ENCODE data around the gene XPO5. TPM values are rescaled to one million over a fixed set of nuclear protein-coding genes. Genes with fewer than 3 reads are reported as not detected.

XPO5 gene
- total and polyA plus RNA-seq, 2 experiments from 2014 or later = 28.5 to 95.2 TPM

GRCh38 chr6:43493833-43494232 lies 82.0 kb downstream of the XPO5 start:
- Histone ChIP-seq H3K36me3 (ENCODE audit: insufficient read depth) (no peaks in the 10 kb centered on the region; the same call in 1 of the 2 replicates), H3K4me2 (no peak overlapping the region), H2AFZ (no peak overlapping the region), H3K27ac (ENCODE audit: low read depth) (no peak overlapping the region), H3K27me3 (ENCODE audit: insufficient read depth) (no peaks in the 10 kb centered on the region), H4K20me1 (replicated peaks; ENCODE audit: insufficient read depth) (peaks cover 10% of the 10 kb centered on the region), H3K4me1 (ENCODE audit: insufficient read depth) (peaks cover 16% of the 10 kb centered on the region), H3K4me3 (no peak overlapping the region), H3K9me2 (ENCODE audit: insufficient read depth) (no peaks in the 10 kb centered on the region), H3F3A (replicated peaks; ENCODE audit: low read depth) (no peaks in the 10 kb centered on the region), H3K79me2 (replicated peaks; ENCODE audit: insufficient read depth) (peaks cover 39% of the 10 kb centered on the region)
- Mint-ChIP-seq H3K9me3 (no peaks in the 10 kb centered on the region), H3K36me3 (ENCODE audit: low read depth) (peaks cover 10% of the 10 kb centered on the region), H3K27ac (no peak overlapping the region), H3K4me1 (peaks cover 39% of the 10 kb centered on the region), H3K27me3 (ENCODE audit: insufficient read depth, low read depth, poor library complexity) (peaks cover 7% of the 10 kb centered on the region), H3K4me3 (no peak overlapping the region; the same call in 2 of the 3 replicates)
- ATAC-seq = no peak
- no peak for TF ChIP-seq ETS1 (IDR thresholded peaks at IDR 0.05)
- no peak for TF ChIP-seq JUNB (IDR thresholded peaks at IDR 0.05; ENCODE audit: unreplicated experiment)
- TF ChIP-seq, protein P1, sequence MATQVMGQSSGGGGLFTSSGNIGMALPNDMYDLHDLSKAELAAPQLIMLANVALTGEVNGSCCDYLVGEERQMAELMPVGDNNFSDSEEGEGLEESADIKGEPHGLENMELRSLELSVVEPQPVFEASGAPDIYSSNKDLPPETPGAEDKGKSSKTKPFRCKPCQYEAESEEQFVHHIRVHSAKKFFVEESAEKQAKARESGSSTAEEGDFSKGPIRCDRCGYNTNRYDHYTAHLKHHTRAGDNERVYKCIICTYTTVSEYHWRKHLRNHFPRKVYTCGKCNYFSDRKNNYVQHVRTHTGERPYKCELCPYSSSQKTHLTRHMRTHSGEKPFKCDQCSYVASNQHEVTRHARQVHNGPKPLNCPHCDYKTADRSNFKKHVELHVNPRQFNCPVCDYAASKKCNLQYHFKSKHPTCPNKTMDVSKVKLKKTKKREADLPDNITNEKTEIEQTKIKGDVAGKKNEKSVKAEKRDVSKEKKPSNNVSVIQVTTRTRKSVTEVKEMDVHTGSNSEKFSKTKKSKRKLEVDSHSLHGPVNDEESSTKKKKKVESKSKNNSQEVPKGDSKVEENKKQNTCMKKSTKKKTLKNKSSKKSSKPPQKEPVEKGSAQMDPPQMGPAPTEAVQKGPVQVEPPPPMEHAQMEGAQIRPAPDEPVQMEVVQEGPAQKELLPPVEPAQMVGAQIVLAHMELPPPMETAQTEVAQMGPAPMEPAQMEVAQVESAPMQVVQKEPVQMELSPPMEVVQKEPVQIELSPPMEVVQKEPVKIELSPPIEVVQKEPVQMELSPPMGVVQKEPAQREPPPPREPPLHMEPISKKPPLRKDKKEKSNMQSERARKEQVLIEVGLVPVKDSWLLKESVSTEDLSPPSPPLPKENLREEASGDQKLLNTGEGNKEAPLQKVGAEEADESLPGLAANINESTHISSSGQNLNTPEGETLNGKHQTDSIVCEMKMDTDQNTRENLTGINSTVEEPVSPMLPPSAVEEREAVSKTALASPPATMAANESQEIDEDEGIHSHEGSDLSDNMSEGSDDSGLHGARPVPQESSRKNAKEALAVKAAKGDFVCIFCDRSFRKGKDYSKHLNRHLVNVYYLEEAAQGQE (IDR thresholded peaks at IDR 0.05; ENCODE audit: unreplicated experiment) = no peak
- no peak for TF ChIP-seq STAT1 (IDR thresholded peaks at IDR 0.05; ENCODE audit: unreplicated experiment)
- no peak for DNase-seq (ENCODE audit: low spot score)

GRCh38 chr6:43493230-43493629 lies 82.6 kb downstream of the XPO5 start:
- H3K79me2 ChIP-seq (replicated peaks; ENCODE audit: insufficient read depth) = peaks cover 45% of the 10 kb centered on the region
- no peak for ATAC-seq
- H3K4me2 ChIP-seq = no peak overlapping the region
- Mint-ChIP-seq H3K4me1 (peaks cover 39% of the 10 kb centered on the region), H3K36me3 (ENCODE audit: low read depth) (peaks cover 7% of the 10 kb centered on the region), H3K4me3 (no peak overlapping the region; the same call in 2 of the 3 replicates), H3K27me3 (ENCODE audit: insufficient read depth, low read depth, poor library complexity) (peaks cover 6% of the 10 kb centered on the region), H3K9me3 (no peaks in the 10 kb centered on the region), H3K27ac (no peak overlapping the region; the same call in 1 of the 2 replicates)
- TF ChIP-seq JUNB (IDR thresholded peaks at IDR 0.05; ENCODE audit: unreplicated experiment) (no peak), EZH2 (IDR thresholded peaks at IDR 0.05; ENCODE audit: low read depth, unreplicated experiment) (no peak), CREB1 (CRISPR knock-in tag; IDR thresholded peaks at IDR 0.05; ENCODE audit: low read depth) (no peak), EZH2phosphoT487 (IDR thresholded peaks at IDR 0.05; ENCODE audit: unreplicated experiment) (no peak), CTCF (conservative IDR thresholded peaks at IDR 0.05; ENCODE audit: low read depth in 2 of 2) (no peak), ZNF114 (CRISPR knock-in tag; IDR thresholded peaks at IDR 0.05) (no peak), ZNF331 (CRISPR knock-in tag; IDR thresholded peaks at IDR 0.05; ENCODE audit: low read depth) (no peak), ETS1 (IDR thresholded peaks at IDR 0.05) (no peak)
- TF ChIP-seq, protein P1 (IDR thresholded peaks at IDR 0.05; ENCODE audit: unreplicated experiment) = no peak
- H3K27ac ChIP-seq (ENCODE audit: low read depth) = no peak overlapping the region
- no peaks in the 10 kb centered on the region for H3K9me2 ChIP-seq (ENCODE audit: insufficient read depth)
- H3F3A ChIP-seq (replicated peaks; ENCODE audit: low read depth) = no peaks in the 10 kb centered on the region
- no peak for DNase-seq (ENCODE audit: low spot score)
- peaks cover 16% of the 10 kb centered on the region for H4K20me1 ChIP-seq (replicated peaks; ENCODE audit: insufficient read depth)
- H3K27me3 ChIP-seq (ENCODE audit: insufficient read depth) = no peaks in the 10 kb centered on the region
- peaks cover 16% of the 10 kb centered on the region for H3K4me1 ChIP-seq (ENCODE audit: insufficient read depth)
- H2AFZ ChIP-seq = no peak overlapping the region
- no peaks in the 10 kb centered on the region for H3K36me3 ChIP-seq (ENCODE audit: insufficient read depth)
- H3K4me3 ChIP-seq = no peak overlapping the region
